HTERT RPE-1 (cell line): ENCODE measurements around the gene SLC27A5.
"Not testable (repeated sequence)": the region's sequence is repeated elsewhere in the genome, so short reads cannot be mapped to it uniquely, and the experiment has no call there.

Experiments used
- in situ Hi-C: fragments of 300-500 bp; cut with MboI; formaldehyde crosslinking; loops from 4 replicates; pipeline ENCODE4 v1.14.3; 2020; ENCODE audit warnings: low sequenced_read_pairs

Gene SLC27A5

GRCh38 chr19:58550362-58551122, 38.8 kb upstream of the SLC27A5 start:
- in situ Hi-C loops = no loop called here

- in situ Hi-C loops = no loop called here
Observed at GRCh38 chr19:58549664-58550361, 38.0 kb upstream of the SLC27A5 start.

GRCh38 chr19:58548859-58549663, 37.3 kb upstream of the SLC27A5 start:
- in situ Hi-C loops = no loop called here

- in situ Hi-C loops = no loop called here
Observed at GRCh38 chr19:58547323-58548312, 35.8 kb upstream of the SLC27A5 start.

GRCh38 chr19:58546019-58546530, 34.3 kb upstream of the SLC27A5 start:
- in situ Hi-C loops = no loop called here

- in situ Hi-C loops = no loop called here
Observed at GRCh38 chr19:58545286-58546018, 33.7 kb upstream of the SLC27A5 start.

- in situ Hi-C loops = no loop called here
Observed at GRCh38 chr19:58544591-58545285, 32.9 kb upstream of the SLC27A5 start.

- in situ Hi-C loops = no loop called here
Observed at GRCh38 chr19:58543826-58544590, 32.2 kb upstream of the SLC27A5 start, which contains the start of gene TRIM28. Gene TRIM28 (plus strand): TSS chr19:58544064. CDS start chr19:58544758, 694 bp downstream.

- in situ Hi-C loops = not testable (repeated sequence)
Observed at GRCh38 chr19:58542641-58543372, 31.0 kb upstream of the SLC27A5 start.

GRCh38 chr19:58539169-58539559, 27.4 kb upstream of the SLC27A5 start:
- in situ Hi-C loops = not testable (repeated sequence)

GRCh38 chr19:58538257-58539168, 26.7 kb upstream of the SLC27A5 start:
- in situ Hi-C loops = no loop called here

- in situ Hi-C loops = no loop called here
Observed at GRCh38 chr19:58536852-58537798, 25.3 kb upstream of the SLC27A5 start.

GRCh38 chr19:58535857-58536256, 24.1 kb upstream of the SLC27A5 start:
- in situ Hi-C loops = no loop called here

GRCh38 chr19:58531034-58531840, 19.4 kb upstream of the SLC27A5 start:
- in situ Hi-C loops = no loop called here
